IPS-NIHi7 (cell line): ENCODE measurements around the gene TTC21B.
"Not testable (repeated sequence)": the region's sequence is repeated elsewhere in the genome, so short reads cannot be mapped to it uniquely, and the experiment has no call there.

Experiments used
- DNase-seq: peaks from one replicate; pipeline ENCODE4 v3.0.0; 2012; ENCODE audit warnings: mixed read lengths; ENCODE audit errors: extremely low spot score

The TTC21B gene

DNA sequence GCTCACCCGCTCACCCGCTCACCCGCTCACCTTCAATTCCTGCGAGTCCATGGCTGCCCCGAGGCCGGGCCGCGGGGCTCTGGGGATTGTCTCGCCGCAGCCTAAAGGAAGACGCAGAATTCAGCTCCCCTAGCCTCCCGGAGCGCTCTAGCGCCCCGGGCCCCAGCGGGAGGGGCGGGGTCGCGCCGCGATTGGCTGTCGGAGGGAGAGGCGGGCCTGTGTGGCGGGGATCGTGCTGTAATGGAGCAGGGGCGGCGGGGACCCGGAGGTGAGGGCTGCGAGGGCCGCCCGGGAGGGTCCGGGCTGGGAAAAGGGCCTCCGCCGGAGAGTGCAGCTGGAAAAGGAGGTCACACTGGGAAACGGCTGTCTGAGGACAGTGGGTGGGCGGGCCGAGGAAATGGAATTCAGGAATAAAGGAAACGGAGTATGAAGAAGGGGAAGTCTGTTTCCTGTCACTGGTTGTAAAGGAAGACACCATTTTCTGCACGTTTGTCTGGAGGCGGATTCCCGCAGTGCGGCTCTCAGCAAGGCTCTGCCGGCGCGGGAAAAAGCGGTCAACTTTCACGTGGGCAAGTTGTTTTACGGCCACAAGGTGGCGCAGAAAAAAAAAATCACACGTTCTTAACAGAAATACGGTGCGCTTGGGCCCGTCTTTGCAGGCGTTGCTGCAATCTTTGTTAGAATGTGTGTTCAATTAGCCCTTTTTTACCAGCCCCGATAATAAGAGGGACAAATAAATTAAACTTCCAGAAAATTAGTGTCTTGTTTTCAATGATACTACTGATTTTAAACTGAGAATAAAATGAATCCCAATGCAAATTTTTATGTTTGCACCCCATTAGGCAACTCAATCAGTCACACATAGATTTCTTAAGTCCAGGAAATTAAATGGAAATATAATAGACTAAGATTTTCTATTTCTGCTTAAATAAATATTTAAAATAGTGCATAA, at the start of gene TTC21B:
TSS of gene TTC21B (minus strand) at position 122 of the 952 bp plus-strand sequence. CDS start at position 51, 71 bp downstream.
- DNase-seq = peak; percentile 94

DNA sequence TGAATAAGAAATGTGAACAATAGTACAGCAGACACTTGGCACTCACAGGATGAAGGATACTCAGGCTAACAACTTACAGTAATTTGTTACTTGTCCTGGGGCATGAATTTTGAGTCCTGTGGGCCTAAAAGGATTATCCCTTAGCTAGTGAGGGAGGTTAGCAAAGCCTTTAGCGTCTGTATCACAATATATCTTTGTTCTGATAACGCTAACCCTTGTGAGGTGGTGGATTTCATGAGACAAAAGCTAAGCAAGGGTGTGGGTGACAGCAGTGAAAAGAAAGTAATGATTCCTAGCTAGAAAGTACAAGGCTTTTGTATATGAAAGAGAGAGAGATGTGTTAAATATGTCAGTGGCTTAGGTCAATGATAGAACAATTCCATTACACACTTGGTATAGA, 46.8 kb upstream of the TTC21B start:
- no peak for DNase-seq

DNA sequence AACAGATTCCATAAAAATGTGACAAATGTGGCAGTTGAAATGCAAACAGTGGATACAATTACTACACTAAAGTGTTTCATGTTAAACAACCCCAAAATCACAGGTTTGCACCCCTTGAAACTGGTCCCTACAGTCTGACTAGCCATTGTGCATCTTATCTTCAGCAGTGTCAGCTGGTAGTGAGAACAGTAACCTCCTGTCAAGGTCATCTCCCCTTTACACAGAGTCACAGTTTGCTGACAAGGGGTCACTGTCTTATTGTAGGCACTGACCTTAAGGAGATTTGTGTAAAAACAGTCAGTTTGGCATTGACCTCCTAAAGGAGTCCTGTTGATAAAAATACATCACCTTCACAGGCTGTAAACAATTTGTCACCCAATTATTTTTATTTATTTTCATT, 37.3 kb upstream of the TTC21B start:
- no peak for DNase-seq

GRCh38 chr2:165989851-165990250, 36.3 kb upstream of the TTC21B start:
- no peak for DNase-seq

GRCh38 chr2:165985120-165985519, 31.5 kb upstream of the TTC21B start:
- DNase-seq = no peak

DNA sequence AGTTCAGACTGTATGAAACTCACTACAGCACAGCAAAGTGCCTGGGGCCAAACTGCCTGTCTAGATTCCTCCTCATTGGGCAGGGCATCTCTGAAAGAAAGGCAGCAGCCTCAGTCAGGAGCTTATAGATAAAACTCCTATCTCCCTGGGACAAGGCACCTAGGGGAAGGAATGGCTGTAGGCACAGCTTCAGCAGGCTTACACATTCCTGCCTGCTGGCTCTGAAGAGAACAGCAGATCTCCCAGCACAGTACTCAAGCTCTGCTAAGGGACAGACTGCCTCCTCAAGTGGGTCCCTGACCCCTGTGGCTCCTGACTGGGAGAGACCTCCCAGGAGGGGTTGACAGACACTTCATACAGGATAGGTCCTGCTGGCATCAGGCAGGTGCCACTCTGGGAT, 18.6 kb upstream of the TTC21B start:
- not testable (repeated sequence) for DNase-seq

DNA sequence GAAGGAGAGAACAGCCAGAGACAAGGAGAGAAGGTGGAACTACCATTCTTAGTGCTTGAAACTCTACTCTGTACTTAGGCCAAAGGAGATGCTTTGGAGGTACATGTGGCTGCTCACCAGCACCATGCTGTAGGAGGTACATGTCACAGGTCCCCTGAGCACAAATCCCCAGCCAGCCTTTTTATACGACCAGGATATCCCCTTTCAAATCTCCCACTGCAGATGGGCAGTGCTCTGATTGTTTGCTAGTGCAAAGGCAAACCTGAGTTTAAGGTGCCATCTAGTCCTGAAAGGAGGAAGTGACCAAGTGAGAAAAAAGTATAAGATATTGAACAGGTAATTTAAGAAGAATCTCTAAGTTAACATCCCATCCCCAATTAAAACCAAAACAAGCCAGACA, 17.1 kb upstream of the TTC21B start:
- peak; percentile 19 for DNase-seq

DNA sequence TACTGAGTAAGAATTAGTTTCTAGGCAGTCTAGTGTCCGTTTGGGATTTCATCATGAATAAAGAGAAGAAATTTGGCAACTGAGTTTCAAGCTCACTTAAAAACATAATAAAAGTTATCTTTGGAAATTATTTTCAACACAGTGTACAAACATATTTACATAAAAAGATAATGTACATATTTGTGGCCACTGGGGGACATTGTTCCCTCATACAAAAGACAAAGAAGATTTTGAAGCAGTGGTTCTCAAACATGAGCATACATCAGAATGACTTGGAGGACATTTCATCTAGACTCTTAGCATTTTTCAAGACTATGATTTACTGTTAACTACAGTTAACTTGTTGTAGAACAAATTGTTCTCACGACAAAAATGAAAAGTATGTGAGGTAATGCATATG, 15.7 kb upstream of the TTC21B start:
- DNase-seq = no peak

- no peak for DNase-seq
These were observed 14.2 kb upstream of the TTC21B start for GRCh38 chr2:165967746-165968145.

- DNase-seq = no peak
These were observed 8.2 kb upstream of the TTC21B start for GRCh38 chr2:165961818-165962217.

GRCh38 chr2:165959371-165959770, 5.8 kb upstream of the TTC21B start:
- no peak for DNase-seq

- no peak for DNase-seq
These were observed 4.9 kb upstream of the TTC21B start for GRCh38 chr2:165958313-165958960.

- no peak for DNase-seq
These were observed 3.6 kb upstream of the TTC21B start for GRCh38 chr2:165957030-165957675.

DNA sequence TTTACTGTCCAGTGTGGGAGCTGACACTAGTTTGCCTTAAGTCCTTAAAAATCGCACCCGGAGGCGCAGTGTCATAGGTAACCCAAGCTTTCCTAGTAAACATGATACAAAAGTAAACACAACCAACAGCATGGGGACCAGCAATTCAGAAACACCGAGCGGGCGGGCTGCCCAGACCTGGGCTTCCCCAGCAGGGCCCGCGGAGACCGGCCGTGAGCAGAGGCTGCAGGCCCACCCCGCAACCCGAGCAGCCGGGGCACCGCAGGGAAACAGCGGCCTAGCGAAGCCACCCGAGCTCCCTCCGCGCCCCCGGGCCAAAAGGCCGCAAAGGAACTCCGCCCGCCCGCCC, 296 bp downstream of the TTC21B start:
- DNase-seq = no peak

DNA sequence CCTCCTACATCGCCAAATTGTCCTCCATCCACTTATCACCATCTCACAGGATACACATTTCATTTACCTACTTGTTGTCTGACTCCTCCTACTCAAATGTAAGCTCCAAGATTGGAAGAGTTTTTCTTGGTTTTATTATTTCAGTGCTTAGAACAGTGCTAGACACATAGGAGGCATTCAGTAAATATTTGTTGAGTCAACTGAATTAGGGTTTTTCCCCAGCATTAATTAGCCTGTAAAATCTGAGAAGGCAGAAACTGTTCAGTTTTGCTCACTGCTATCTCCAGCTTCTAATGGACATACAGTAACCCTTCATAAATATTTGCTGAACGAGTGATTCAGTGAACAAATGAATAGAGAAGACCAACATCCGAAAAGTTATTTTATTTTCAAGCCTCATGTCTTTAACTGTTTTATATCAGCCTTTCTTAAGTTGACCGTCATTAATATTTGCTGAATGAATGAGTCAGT, 800 bp downstream of the TTC21B start:
- DNase-seq = no peak

GRCh38 chr2:165952085-165952484, 1.5 kb downstream of the TTC21B start:
- no peak for DNase-seq

- no peak for DNase-seq
These were observed 3.1 kb downstream of the TTC21B start for GRCh38 chr2:165950438-165950837.

- DNase-seq = no peak
These were observed 11.7 kb downstream of the TTC21B start for GRCh38 chr2:165941827-165942226.

GRCh38 chr2:165938237-165938636, 15.3 kb downstream of the TTC21B start:
- DNase-seq = no peak

DNA sequence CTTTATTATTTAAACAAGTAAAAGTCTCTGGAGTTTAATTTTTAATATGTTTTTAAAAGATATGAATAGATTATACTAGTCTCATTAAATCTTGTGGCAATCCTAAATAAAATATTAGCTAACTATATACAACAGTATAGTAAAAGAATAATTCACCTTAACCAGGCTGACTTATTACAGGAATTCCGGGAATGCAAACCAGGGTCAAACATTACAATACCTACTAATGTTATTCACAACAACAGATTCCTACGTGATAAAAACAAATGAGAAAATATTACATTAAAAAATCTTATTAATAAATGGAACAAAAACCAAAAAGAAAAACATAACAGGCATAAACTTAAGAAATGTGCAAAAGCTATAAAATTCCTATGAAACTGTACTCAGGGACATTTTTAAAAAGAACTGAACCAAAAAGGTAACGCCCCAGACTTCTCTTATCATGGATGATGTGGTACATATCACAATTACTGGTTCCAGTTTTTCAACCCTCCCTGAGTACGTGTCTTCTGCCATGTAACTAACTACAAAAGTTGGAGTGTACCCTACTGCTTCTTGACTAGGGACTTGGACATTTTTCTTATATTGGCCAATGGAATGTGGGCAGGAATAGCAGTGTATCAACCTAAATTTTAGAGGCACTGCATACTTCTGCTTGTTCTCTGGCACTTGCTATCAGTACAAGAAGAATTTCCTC, 20.2 kb downstream of the TTC21B start:
- no peak for DNase-seq

DNA sequence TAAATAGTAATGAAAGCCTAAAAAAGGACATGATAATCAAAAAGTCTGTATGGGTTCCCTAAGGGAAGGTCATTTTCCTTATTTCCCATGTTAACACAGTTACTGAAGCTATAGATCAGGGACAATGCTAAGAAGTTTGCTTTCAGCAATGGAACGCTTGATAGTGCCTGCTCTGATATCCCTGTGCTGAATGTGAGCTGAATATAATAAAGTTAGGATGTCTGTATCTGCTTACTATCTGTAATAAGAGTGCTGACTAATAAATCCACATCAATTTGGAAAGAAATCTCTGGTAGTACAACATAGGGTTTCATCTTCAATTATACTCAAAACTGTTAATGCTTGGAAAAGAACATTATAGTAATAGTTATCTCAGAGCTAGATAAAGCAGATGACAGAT, 25.8 kb downstream of the TTC21B start:
- no peak for DNase-seq

DNA sequence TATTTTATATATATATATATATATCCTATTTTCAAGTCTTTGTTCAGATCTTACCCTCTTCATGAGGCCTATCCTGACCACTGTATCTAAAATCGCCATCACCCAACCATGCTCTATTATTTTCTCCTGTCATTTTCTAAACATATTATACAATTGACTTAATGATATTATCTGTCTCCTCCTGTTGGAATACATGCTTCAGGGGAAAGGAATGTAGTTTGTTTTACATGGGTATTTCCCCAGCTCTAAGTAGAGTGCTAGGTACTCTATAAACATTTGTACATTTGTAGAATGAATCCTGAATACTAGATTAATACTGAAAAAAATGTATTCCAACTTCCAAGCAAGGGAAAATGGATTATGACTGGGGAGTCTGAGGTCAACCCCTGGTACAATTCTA, 26.2 kb downstream of the TTC21B start:
- no peak for DNase-seq
